CD14-positive monocyte (primary cell): ENCODE results near the gene BTBD1. TPM values are rescaled to one million over a fixed set of nuclear protein-coding genes. Genes with fewer than 3 reads are reported as not detected.
"Not testable (repeated sequence)": the region's sequence is repeated elsewhere in the genome, so short reads cannot be mapped to it uniquely, and the experiment has no call there.

Source experiments
- DNase-seq, 3 donors: peaks; one replicate each; pipeline ENCODE4 v3.0.0-alpha.2; 2011 to 2022
- H2AFZ ChIP-seq: 2 replicates; pipeline ENCODE4 v1.6.0; 2012; ENCODE audit warnings: mild to moderate bottlenecking, low read depth, low read length, inconsistent platforms; ENCODE audit not compliant: insufficient read depth, poor library complexity, severe bottlenecking
- H3K27ac ChIP-seq, 2 donors: 1 replicate in 1 of 2; 2 replicates in 1 of 2; pipeline ENCODE4 v1.5.1; 2012 to 2013; ENCODE audit warnings: low read length in 2 of 2, control low read depth in 1 of 2, inconsistent platforms in 1 of 2, low read depth in 1 of 2, mild to moderate bottlenecking in 1 of 2
- H3K27me3 ChIP-seq, 2 donors: one replicate each; pipeline versions ENCODE4 v1.6.0 to v1.6.1; 2011 to 2013; ENCODE audit warnings: low read length in 2 of 2; ENCODE audit not compliant: control insufficient read depth in 2 of 2, insufficient read depth in 2 of 2
- H3K36me3 ChIP-seq, 2 donors: replicated peaks in 1 of 2; 1 replicate in 1 of 2; 2 replicates in 1 of 2; pipeline versions ENCODE4 v1.5.1 to v1.6.1; 2012 to 2013; ENCODE audit warnings: low read length in 2 of 2, control low read depth in 1 of 2, inconsistent platforms in 1 of 2, mild to moderate bottlenecking in 1 of 2; ENCODE audit not compliant: insufficient read depth in 2 of 2, control insufficient read depth in 1 of 2
- H3K4me1 ChIP-seq, 2 donors: 1 replicate in 1 of 2; 2 replicates in 1 of 2; pipeline versions ENCODE4 v1.5.1 to v1.6.1; 2012 to 2013; ENCODE audit warnings: low read length in 2 of 2, control low read depth in 1 of 2, inconsistent platforms in 1 of 2, mild to moderate bottlenecking in 1 of 2, moderate library complexity in 1 of 2; ENCODE audit not compliant: insufficient read depth in 2 of 2, control insufficient read depth in 1 of 2
- H3K4me2 ChIP-seq: replicated peaks from 2 replicates; pipeline ENCODE3; 2012; ENCODE audit warnings: low read length, moderate library complexity, mild to moderate bottlenecking; ENCODE audit not compliant: poor library complexity, severe bottlenecking; ENCODE audit errors: extremely low read depth
- H3K4me3 ChIP-seq, 3 experiments: fragments of 200-600 bp in 1 of 3; sonication (generic) in 1 of 3; replicated peaks in 1 of 3; 1 replicate in 2 of 3; 2 replicates in 1 of 3; pipeline ENCODE4 v1.5.1; 2011 to 2013; ENCODE audit warnings: low read length in 3 of 3, mild to moderate bottlenecking in 3 of 3, control low read depth in 2 of 3, low read depth in 2 of 3, inconsistent platforms in 1 of 3, moderate library complexity in 1 of 3
- H3K79me2 ChIP-seq: 2 replicates; pipeline ENCODE4 v1.6.0; 2012; ENCODE audit warnings: mild to moderate bottlenecking, control low read depth, inconsistent platforms, low read length, moderate library complexity; ENCODE audit not compliant: insufficient read depth
- H3K9ac ChIP-seq: 2 replicates; pipeline ENCODE4 v1.6.0; 2017; ENCODE audit warnings: low read length, mild to moderate bottlenecking; ENCODE audit not compliant: insufficient read depth, poor library complexity, severe bottlenecking
- H3K9me3 ChIP-seq, 2 donors: replicated peaks in 1 of 2; 1 replicate in 1 of 2; 2 replicates in 1 of 2; pipeline versions ENCODE4 v1.5.1 to v1.6.1; 2012 to 2013; ENCODE audit warnings: low read length in 2 of 2, control low read depth in 1 of 2; ENCODE audit not compliant: control insufficient read depth in 1 of 2, insufficient read depth in 1 of 2
- H4K20me1 ChIP-seq: 2 replicates; pipeline ENCODE4 v1.6.0; 2012; ENCODE audit warnings: mild to moderate bottlenecking, low read length, control low read depth, moderate library complexity; ENCODE audit not compliant: insufficient read depth
- H3K27ac Mint-ChIP-seq, 7 donors: one replicate each; pipeline ENCODE4 v1.8.0; 2020; ENCODE audit warnings: mild to moderate bottlenecking in 7 of 7, mixed read lengths in 7 of 7, moderate library complexity in 6 of 7, inconsistent platforms in 2 of 7
- H3K27me3 Mint-ChIP-seq, 3 donors: one replicate each; pipeline ENCODE4 v1.8.0; 2021 to 2022; ENCODE audit warnings: low read depth in 3 of 3, mild to moderate bottlenecking in 3 of 3, mixed read lengths in 3 of 3, moderate library complexity in 3 of 3, inconsistent platforms in 1 of 3
- H3K36me3 Mint-ChIP-seq, 2 donors: one replicate each; pipeline ENCODE4 v1.8.0; 2020; ENCODE audit warnings: mixed read lengths in 2 of 2, inconsistent platforms in 1 of 2, mild to moderate bottlenecking in 1 of 2
- H3K4me1 Mint-ChIP-seq: one replicate; pipeline ENCODE4 v1.8.0; 2020; ENCODE audit warnings: mild to moderate bottlenecking, mixed read lengths
- H3K4me3 Mint-ChIP-seq, 2 donors: one replicate each; pipeline ENCODE4 v1.8.0; 2020; ENCODE audit warnings: mild to moderate bottlenecking in 2 of 2, mixed read lengths in 2 of 2, moderate library complexity in 1 of 2
- H3K9me3 Mint-ChIP-seq, 7 donors: one replicate each; pipeline ENCODE4 v1.8.0; 2020 to 2022; ENCODE audit warnings: mixed read lengths in 7 of 7, mild to moderate bottlenecking in 6 of 7, moderate library complexity in 6 of 7, inconsistent platforms in 2 of 7
- CTCF ChIP-seq: fragments of 200-600 bp; IDR thresholded peaks from one replicate; pipeline ENCODE4 v1.8.0; 2022; ENCODE audit warnings: antibody characterized with exemption, mild to moderate bottlenecking
- WGBS: methylation state at CpG from one replicate; pipeline ENCODE4 v1.1.5; 2013; ENCODE audit warnings: missing lambda C conversion rate; ENCODE audit not compliant: insufficient coverage; 5-methylcytosine and 5-hydroxymethylcytosine counted together
- intact Hi-C, 2 donors: fragments of 100-400 bp; cut with micrococcal nuclease; formaldehyde crosslinking; loops; one replicate each; pipeline versions ENCODE4 v1.15.0 to v1.15.1; 2023
- polyA plus RNA-seq, 3 donors: library from polyadenylated mRNA; depleted of rRNA in 1 of 3; unstranded in 2 of 3; stranded (reverse) in 1 of 3; fragments of 300-500 nt in 2 of 3; fragments of >200 nt in 1 of 3; fragmentation: Illumina TruSeq in 2 of 3; gene quantifications; 1 replicate in 2 of 3; 2 replicates in 1 of 3; pipeline ENCODE4 v1.2.3, GENCODE V29; 2012 to 2021

Gene BTBD1
- polyA plus RNA-seq, 3 donors, result 18.0 to 48.8 (median 37.2) TPM

DNA sequence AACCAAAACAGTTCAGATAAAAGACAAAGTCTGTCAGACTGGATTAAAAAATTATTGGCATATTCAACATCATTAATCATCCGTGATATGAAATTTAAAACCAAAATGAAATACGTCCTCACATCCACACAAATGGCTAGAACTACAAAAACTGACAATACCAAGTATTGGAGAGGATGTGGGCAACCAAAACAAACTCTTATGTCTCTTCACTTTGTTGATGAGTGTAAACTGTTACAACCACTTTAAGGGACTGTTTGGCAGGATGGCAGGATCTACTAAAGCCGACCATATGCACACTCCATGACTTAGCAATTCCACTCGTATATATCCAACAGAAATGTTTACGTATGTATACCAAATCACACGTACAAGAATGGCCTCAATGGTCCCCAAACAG is 30.8 kb downstream of the BTBD1 start:
- H3K79me2 ChIP-seq, result peaks cover 94% of the 10 kb centered on the region
- no peak for TF ChIP-seq CTCF
- H3K4me1 ChIP-seq, result no peaks in the 10 kb centered on the region
- H3K27me3 ChIP-seq, result no peaks in the 10 kb centered on the region
- Mint-ChIP-seq H3K4me3 (no peak overlapping the region), H3K9me3 (peaks cover 0 to 7% (median 2%) of the 10 kb centered on the region in 7 donors), H3K4me1 (peaks cover 4% of the 10 kb centered on the region), H3K27me3 (no peaks in the 10 kb centered on the region), H3K27ac (no peak overlapping the region), H3K36me3 (peaks cover 57 to 77% of the 10 kb centered on the region in 2 donors)
- peaks cover 96% of the 10 kb centered on the region for H4K20me1 ChIP-seq
- intact Hi-C loops, result no loop called here
- no peaks in the 10 kb centered on the region for H3K9me3 ChIP-seq
- H3K27ac ChIP-seq, result no peak overlapping the region
- H3K36me3 ChIP-seq, result peaks cover 36 to 73% of the 10 kb centered on the region in 2 donors
- WGBS, result no CpG with 5 or more reads among the region's 6 CpGs
- H2AFZ ChIP-seq, result no peak overlapping the region
- H3K9ac ChIP-seq, result no peak overlapping the region
- no peak overlapping the region for H3K4me3 ChIP-seq
- H3K4me2 ChIP-seq, result no peak overlapping the region
- DNase-seq, result no peak

- whole genome bisulfite sequencing, result no CpG with 5 or more reads among the region's 6 CpGs
Measured at GRCh38 chr15:83031234-83031633, 35.8 kb downstream of the BTBD1 start.

More at GRCh38 chr15:83031234-83031633, 35.8 kb downstream of the BTBD1 start:
- H3K4me3 Mint-ChIP-seq, H3K9ac ChIP-seq, H3K4me2 ChIP-seq, H3K27me3 ChIP-seq, H2AFZ ChIP-seq, H3K27ac Mint-ChIP-seq, H3K4me1 Mint-ChIP-seq, H3K9me3 Mint-ChIP-seq, H3K4me3 ChIP-seq, H3K27ac ChIP-seq, DNase-seq, H3K9me3 ChIP-seq, H3K4me1 ChIP-seq, intact Hi-C loops, H3K27me3 Mint-ChIP-seq: not testable (repeated sequence)
- peaks cover 59 to 73% of the 10 kb centered on the region in 2 donors for H3K36me3 ChIP-seq
- peaks cover 84% of the 10 kb centered on the region for H4K20me1 ChIP-seq
- H3K36me3 Mint-ChIP-seq, result peaks cover 55 to 75% of the 10 kb centered on the region in 2 donors
- peaks cover 57% of the 10 kb centered on the region for H3K79me2 ChIP-seq
